A549 (cell line): ENCODE results near the gene ODAD2. TPM values are rescaled to one million over a fixed set of nuclear protein-coding genes. Genes with fewer than 3 reads are reported as not detected.

Experiments
- ATAC-seq, 2 experiments: fragments of 200-7000 bp in 1 of 2; fragments of >200 bp in 1 of 2; cut with Nextera tagmentation in 1 of 2; cut with Tn5 transposase in 1 of 2; 3 replicates each; pipeline versions ENCODE4 v1.8.0 to v1.9.1; 2018 to 2020; ENCODE audit warnings: mild to moderate bottlenecking in 1 of 2, moderate library complexity in 1 of 2
- CTCF ChIA-PET: fragments of 300-600 bp; sonication (Branson Sonifier 250); formaldehyde crosslinking; extraction: SDS; loops from one replicate; lab custom pipeline; 2021; ENCODE audit warnings: antibody characterized with exemption, inconsistent platforms; lab: Yijun Ruan, JAX
- POLR2A ChIA-PET: fragments of 350-600 bp; formaldehyde crosslinking; extraction: SDS; loops from one replicate; lab custom pipeline; 2021; ENCODE audit warnings: antibody characterized with exemption, inconsistent platforms; lab: Yijun Ruan, JAX
- DNase-seq, 2 experiments: peaks; one replicate each; pipeline versions ENCODE4 v3.0.0 to v3.0.0-alpha.2; 2011 to 2016; ENCODE audit warnings: low read depth in 1 of 2, low spot score in 1 of 2
- FAIRE-seq: peaks from 2 replicates; lab custom pipeline; 2011; peaks lifted over from hg19 to GRCh38; lab: Jason Lieb, UNC
- H3K27ac ChIP-seq, 2 experiments: fragments of >200 bp; sonication (Bioruptor Twin); formaldehyde crosslinking; 3 replicates each; pipeline ENCODE4 v1.5.1; 2016 to 2017
- H3K4me1 ChIP-seq: fragments of >200 bp; sonication (Bioruptor Twin); formaldehyde crosslinking; 3 replicates; pipeline ENCODE4 v1.6.1; 2016
- H3K4me2 ChIP-seq: fragments of >200 bp; sonication (Bioruptor Twin); formaldehyde crosslinking; 3 replicates; pipeline ENCODE4 v1.6.1; 2016
- H3K4me3 ChIP-seq: fragments of >200 bp; sonication (Bioruptor Twin); formaldehyde crosslinking; 3 replicates; pipeline ENCODE4 v1.5.1; 2016
- H3K9me3 ChIP-seq: fragments of >200 bp; sonication (Bioruptor Twin); formaldehyde crosslinking; 3 replicates; pipeline ENCODE4 v1.6.1; 2016
- BHLHE40 ChIP-seq: IDR thresholded peaks from 2 replicates; pipeline ENCODE4 v1.6.1; 2012; ENCODE audit warnings: low read depth, low read length, inconsistent platforms
- CEBPB ChIP-seq, 2 experiments: fragments of >200 bp in 1 of 2; sonication (Bioruptor Twin) in 1 of 2; formaldehyde crosslinking in 1 of 2; IDR thresholded peaks; 2 replicates each; pipeline ENCODE4 v1.6.1; 2012 to 2016
- EHF ChIP-seq: fragments of 250-450 bp; sonication (Bioruptor Pico); IDR thresholded peaks from 2 replicates; pipeline ENCODE4 v1.5.0; 2020; ENCODE audit warnings: mild to moderate bottlenecking
- FOSL2 ChIP-seq, 2 experiments: fragments of 450-650 bp in 1 of 2; fragments of >200 bp in 1 of 2; sonication (Bioruptor Twin) in 1 of 2; formaldehyde crosslinking; IDR thresholded peaks; 2 replicates each; pipeline versions ENCODE4 v1.5.0 to v1.6.1; 2016 to 2020; ENCODE audit warnings: mild to moderate bottlenecking in 1 of 2, moderate library complexity in 1 of 2
- HDAC2 ChIP-seq: fragments of 200-600 bp; sonication (generic); IDR thresholded peaks from 2 replicates; pipeline ENCODE4 v1.6.1; 2016
- HES2 ChIP-seq: fragments of >200 bp; sonication (Bioruptor Twin); formaldehyde crosslinking; IDR thresholded peaks from 2 replicates; pipeline ENCODE4 v1.6.1; 2016
- HMGXB4 ChIP-seq: fragments of 250-450 bp; sonication (Bioruptor Pico); IDR thresholded peaks from 2 replicates; pipeline ENCODE4 v1.5.0; 2021; ENCODE audit warnings: mild to moderate bottlenecking, moderate library complexity, borderline replicate concordance
- HOXB5 ChIP-seq: fragments of 250-450 bp; sonication (Bioruptor Pico); IDR thresholded peaks from 2 replicates; pipeline ENCODE4 v1.5.0; 2020; ENCODE audit warnings: mild to moderate bottlenecking, moderate library complexity
- JUNB ChIP-seq: fragments of >200 bp; sonication (Bioruptor Twin); formaldehyde crosslinking; IDR thresholded peaks from 2 replicates; pipeline ENCODE4 v1.6.1; 2016
- MAZ ChIP-seq: fragments of 150-350 bp; IDR thresholded peaks from 2 replicates; pipeline ENCODE4 v1.6.1; 2014; ENCODE audit warnings: antibody characterized with exemption, low read depth, low read length, borderline replicate concordance
- NFE2L2 ChIP-seq: fragments of 150-350 bp; conservative IDR thresholded peaks from 2 replicates; pipeline ENCODE4 v1.6.1; 2014; ENCODE audit warnings: low read length
- PHF8 ChIP-seq: fragments of 200-600 bp; sonication (generic); IDR thresholded peaks from 2 replicates; pipeline ENCODE4 v1.6.1; 2016; ENCODE audit warnings: low read depth, mild to moderate bottlenecking, antibody characterized with exemption, moderate library complexity, borderline replicate concordance
- POLR2A ChIP-seq: IDR thresholded peaks from 2 replicates; pipeline ENCODE4 v1.6.1; 2012; ENCODE audit warnings: mild to moderate bottlenecking, low read length
- RCOR1 ChIP-seq: fragments of 150-350 bp; IDR thresholded peaks from 2 replicates; pipeline ENCODE4 v1.6.1; 2014; ENCODE audit warnings: antibody characterized with exemption, low read length, low read depth
- TP53 ChIP-seq: fragments of 250-450 bp; sonication (Bioruptor Pico); IDR thresholded peaks from 2 replicates; pipeline ENCODE4 v1.5.0; 2021; ENCODE audit warnings: mild to moderate bottlenecking, moderate library complexity
- ZFP36 ChIP-seq: fragments of 450-650 bp; IDR thresholded peaks from 2 replicates; pipeline ENCODE4 v1.6.1; 2014; ENCODE audit warnings: borderline replicate concordance; ENCODE audit not compliant: partially characterized antibody
- WGBS: methylation state at CpG from one replicate; pipeline ENCODE4 v1.1.6; 2017; ENCODE audit errors: missing lambda C conversion rate; 5-methylcytosine and 5-hydroxymethylcytosine counted together
- polyA plus RNA-seq, 4 experiments: library from polyadenylated mRNA; depleted of rRNA in 3 of 4; stranded (reverse); fragments of >200 nt; fragmentation: RNase III in 1 of 4; extraction: RNeasy Plus Mini Kit Qiagen cat#74134 plus additional on column Dnase treatment in 1 of 4; gene quantifications; 2 replicates in 3 of 4; 3 replicates in 1 of 4; pipeline ENCODE4 v1.2.3, GENCODE V29; 2011 to 2017
- TF ChIP-seq, protein P1 (sequence below): IDR thresholded peaks from 2 replicates; pipeline ENCODE4 v1.6.1; 2012; ENCODE audit warnings: low read depth, borderline replicate concordance
- TF ChIP-seq, protein P2 (sequence below): fragments of 200-600 bp; sonication (generic); IDR thresholded peaks from 2 replicates; pipeline ENCODE4 v1.6.1; 2016; ENCODE audit warnings: antibody characterized with exemption, mild to moderate bottlenecking, moderate library complexity
- TF ChIP-seq, protein P3 (sequence below): fragments of 250-450 bp; sonication (Bioruptor Pico); IDR thresholded peaks from 2 replicates; pipeline ENCODE4 v1.5.0; 2020; ENCODE audit warnings: low read depth, mild to moderate bottlenecking, moderate library complexity

ODAD2 gene
- polyA plus RNA-seq, 2 of the 4 experiments (the other 2 are of a cell fraction), result not detected

DNA sequence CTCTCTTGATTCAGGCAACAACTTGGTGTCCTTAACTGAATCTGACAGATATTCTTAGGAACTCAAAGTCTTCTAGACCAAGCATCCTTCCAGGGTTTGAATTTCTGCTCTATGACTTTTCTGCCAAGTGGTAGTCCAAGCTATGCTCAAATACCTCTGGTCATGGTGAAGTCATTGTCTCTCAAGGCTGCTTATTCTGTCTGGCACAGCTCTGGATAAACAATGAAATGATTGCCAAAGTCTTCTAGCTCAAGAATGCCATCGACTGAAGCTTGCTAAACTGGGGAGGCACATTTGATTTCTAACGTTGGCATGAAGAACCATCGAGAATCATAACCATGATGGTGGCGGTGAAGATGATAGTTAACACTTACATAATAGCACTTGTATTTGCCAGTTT, 137.1 kb downstream of the ODAD2 start:
- ChIA-PET CTCF (interaction anchor here (0.6 kb wide), 1 partner anchor 196 kb away, joined by 3 read pairs; no protein-coding TSS in a partner anchor), POLR2A (no interaction called here)
- Histone ChIP-seq H3K4me2 (no peak overlapping the region), H3K4me1 (no peaks in the 10 kb centered on the region), H3K27ac (no peak overlapping the region), H3K4me3 (no peak overlapping the region), H3K9me3 (no peaks in the 10 kb centered on the region)
- DNase-seq (no peak), FAIRE-seq (no peak), ATAC-seq (no peak)
- 48% methylated on average over 4 of the region's 4 CpGs for WGBS
- TF ChIP-seq JUNB (no peak), CEBPB (IDR thresholded peaks at IDR 0.05) (no peak), RCOR1 (no peak), HMGXB4 (CRISPR knock-in tag) (no peak), HOXB5 (CRISPR knock-in tag) (no peak), BHLHE40 (no peak), HDAC2 (no peak), HES2 (no peak), NFE2L2 (no peak), MAZ (no peak), EHF (CRISPR knock-in tag) (no peak), FOSL2 (IDR thresholded peaks at IDR 0.05) (no peak), FOSL2 (CRISPR knock-in tag; IDR thresholded peaks at IDR 0.05) (no peak), POLR2A (no peak), ZFP36 (no peak)
- TF ChIP-seq, protein P1, sequence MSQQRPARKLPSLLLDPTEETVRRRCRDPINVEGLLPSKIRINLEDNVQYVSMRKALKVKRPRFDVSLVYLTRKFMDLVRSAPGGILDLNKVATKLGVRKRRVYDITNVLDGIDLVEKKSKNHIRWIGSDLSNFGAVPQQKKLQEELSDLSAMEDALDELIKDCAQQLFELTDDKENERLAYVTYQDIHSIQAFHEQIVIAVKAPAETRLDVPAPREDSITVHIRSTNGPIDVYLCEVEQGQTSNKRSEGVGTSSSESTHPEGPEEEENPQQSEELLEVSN, result no peak
- TF ChIP-seq, protein P2, sequence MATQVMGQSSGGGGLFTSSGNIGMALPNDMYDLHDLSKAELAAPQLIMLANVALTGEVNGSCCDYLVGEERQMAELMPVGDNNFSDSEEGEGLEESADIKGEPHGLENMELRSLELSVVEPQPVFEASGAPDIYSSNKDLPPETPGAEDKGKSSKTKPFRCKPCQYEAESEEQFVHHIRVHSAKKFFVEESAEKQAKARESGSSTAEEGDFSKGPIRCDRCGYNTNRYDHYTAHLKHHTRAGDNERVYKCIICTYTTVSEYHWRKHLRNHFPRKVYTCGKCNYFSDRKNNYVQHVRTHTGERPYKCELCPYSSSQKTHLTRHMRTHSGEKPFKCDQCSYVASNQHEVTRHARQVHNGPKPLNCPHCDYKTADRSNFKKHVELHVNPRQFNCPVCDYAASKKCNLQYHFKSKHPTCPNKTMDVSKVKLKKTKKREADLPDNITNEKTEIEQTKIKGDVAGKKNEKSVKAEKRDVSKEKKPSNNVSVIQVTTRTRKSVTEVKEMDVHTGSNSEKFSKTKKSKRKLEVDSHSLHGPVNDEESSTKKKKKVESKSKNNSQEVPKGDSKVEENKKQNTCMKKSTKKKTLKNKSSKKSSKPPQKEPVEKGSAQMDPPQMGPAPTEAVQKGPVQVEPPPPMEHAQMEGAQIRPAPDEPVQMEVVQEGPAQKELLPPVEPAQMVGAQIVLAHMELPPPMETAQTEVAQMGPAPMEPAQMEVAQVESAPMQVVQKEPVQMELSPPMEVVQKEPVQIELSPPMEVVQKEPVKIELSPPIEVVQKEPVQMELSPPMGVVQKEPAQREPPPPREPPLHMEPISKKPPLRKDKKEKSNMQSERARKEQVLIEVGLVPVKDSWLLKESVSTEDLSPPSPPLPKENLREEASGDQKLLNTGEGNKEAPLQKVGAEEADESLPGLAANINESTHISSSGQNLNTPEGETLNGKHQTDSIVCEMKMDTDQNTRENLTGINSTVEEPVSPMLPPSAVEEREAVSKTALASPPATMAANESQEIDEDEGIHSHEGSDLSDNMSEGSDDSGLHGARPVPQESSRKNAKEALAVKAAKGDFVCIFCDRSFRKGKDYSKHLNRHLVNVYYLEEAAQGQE, result no peak
- TF ChIP-seq, protein P3, sequence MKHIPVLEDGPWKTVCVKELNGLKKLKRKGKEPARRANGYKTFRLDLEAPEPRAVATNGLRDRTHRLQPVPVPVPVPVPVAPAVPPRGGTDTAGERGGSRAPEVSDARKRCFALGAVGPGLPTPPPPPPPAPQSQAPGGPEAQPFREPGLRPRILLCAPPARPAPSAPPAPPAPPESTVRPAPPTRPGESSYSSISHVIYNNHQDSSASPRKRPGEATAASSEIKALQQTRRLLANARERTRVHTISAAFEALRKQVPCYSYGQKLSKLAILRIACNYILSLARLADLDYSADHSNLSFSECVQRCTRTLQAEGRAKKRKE (CRISPR knock-in tag), result no peak

DNA sequence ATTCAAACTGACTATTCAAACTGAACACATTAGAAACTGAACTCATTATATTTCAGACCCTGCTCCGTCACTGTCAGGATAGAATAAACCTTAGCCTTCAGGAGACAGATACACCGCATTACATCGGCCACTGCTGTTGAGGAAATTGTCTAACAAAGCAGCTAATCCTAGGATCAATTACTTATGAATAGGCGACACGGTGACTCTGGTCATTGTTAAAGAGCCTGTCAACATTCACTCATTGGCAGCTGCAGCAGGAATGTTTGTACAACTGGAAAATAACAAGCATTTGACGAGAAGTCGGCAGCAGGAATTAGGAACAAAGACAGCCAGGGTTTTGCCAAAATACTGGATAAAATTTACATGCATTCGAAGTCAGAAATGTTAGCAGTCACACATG, 141.3 kb downstream of the ODAD2 start:
- no peak overlapping the region for H3K27ac ChIP-seq
- no peak overlapping the region for H3K4me2 ChIP-seq
- ChIA-PET POLR2A (no interaction called here), CTCF (no interaction called here)
- 30% methylated on average over 8 of the region's 8 CpGs for WGBS
- FAIRE-seq (no peak), DNase-seq (no peak), ATAC-seq (no peak)
- H3K9me3 ChIP-seq, result no peaks in the 10 kb centered on the region
- no peak for TF ChIP-seq JUNB
- no peak for TF ChIP-seq TP53 (CRISPR knock-in tag)
- no peak for TF ChIP-seq HMGXB4 (CRISPR knock-in tag)
- TF ChIP-seq PHF8, result no peak
- H3K4me1 ChIP-seq, result no peaks in the 10 kb centered on the region
- no peak overlapping the region for H3K4me3 ChIP-seq
